H9 (cell line): ENCODE results near the gene WFS1. TPM values are rescaled to one million over a fixed set of nuclear protein-coding genes. Genes with fewer than 3 reads are reported as not detected.

Experiments used
- DNase-seq: peaks from one replicate; pipeline ENCODE4 v3.0.0-alpha.2; 2017
- H2AFZ ChIP-seq: one replicate; pipeline ENCODE4 v1.6.1; 2013; ENCODE audit warnings: mild to moderate bottlenecking, low read length, control low read depth, moderate library complexity
- H2AK5ac ChIP-seq: 2 replicates; pipeline ENCODE4 v1.6.1; 2013; ENCODE audit warnings: low read length, control low read depth, mixed read lengths; ENCODE audit not compliant: insufficient read length
- H2BK120ac ChIP-seq: one replicate; pipeline ENCODE4 v1.6.1; 2013; ENCODE audit warnings: low read depth, mild to moderate bottlenecking, low read length, control low read depth, inconsistent platforms; ENCODE audit not compliant: poor library complexity, severe bottlenecking
- H2BK12ac ChIP-seq: 2 replicates; pipeline ENCODE4 v1.6.1; 2013; ENCODE audit warnings: low read length, control low read depth, mixed read lengths, low read depth; ENCODE audit not compliant: insufficient read length
- H2BK15ac ChIP-seq: 2 replicates; pipeline ENCODE4 v1.6.1; 2013; ENCODE audit warnings: low read depth, low read length, control low read depth
- H2BK20ac ChIP-seq: one replicate; pipeline ENCODE4 v1.6.1; 2013; ENCODE audit warnings: low read depth, mild to moderate bottlenecking, low read length, control low read depth, inconsistent platforms; ENCODE audit not compliant: poor library complexity, severe bottlenecking
- H2BK5ac ChIP-seq: 2 replicates; pipeline ENCODE4 v1.6.1; 2013; ENCODE audit warnings: low read length, control low read depth, mixed read lengths; ENCODE audit not compliant: insufficient read length
- H3K14ac ChIP-seq: 2 replicates; pipeline ENCODE4 v1.6.1; 2013; ENCODE audit warnings: low read length, control low read depth; ENCODE audit not compliant: insufficient read depth
- H3K18ac ChIP-seq: 2 replicates; pipeline ENCODE4 v1.6.1; 2013; ENCODE audit warnings: low read depth, mild to moderate bottlenecking, mixed read lengths, low read length, control low read depth; ENCODE audit not compliant: insufficient read length
- H3K23ac ChIP-seq: 2 replicates; pipeline ENCODE4 v1.6.1; 2013; ENCODE audit warnings: low read length, control low read depth, mixed read lengths, low read depth; ENCODE audit not compliant: insufficient read length
- H3K23me2 ChIP-seq: 2 replicates; pipeline ENCODE4 v1.6.1; 2013; ENCODE audit warnings: low read depth, mild to moderate bottlenecking, mixed read lengths, low read length, control low read depth; ENCODE audit not compliant: insufficient read length, poor library complexity, severe bottlenecking
- H3K27ac ChIP-seq: 2 replicates; pipeline ENCODE4 v1.5.1; 2013; ENCODE audit warnings: low read length, control low read depth, mixed read lengths, low read depth; ENCODE audit not compliant: insufficient read length
- H3K27me3 ChIP-seq: 2 replicates; pipeline ENCODE4 v1.6.1; 2013; ENCODE audit warnings: low read length, control low read depth, inconsistent platforms; ENCODE audit not compliant: insufficient read depth
- H3K4ac ChIP-seq: 2 replicates; pipeline ENCODE4 v1.6.1; 2013; ENCODE audit warnings: low read depth, mild to moderate bottlenecking, control low read depth, inconsistent platforms, low read length, moderate library complexity
- H3K4me1 ChIP-seq: 2 replicates; pipeline ENCODE4 v1.6.1; 2013; ENCODE audit warnings: low read length, control low read depth, inconsistent platforms; ENCODE audit not compliant: insufficient read depth
- H3K4me2 ChIP-seq: 2 replicates; pipeline ENCODE4 v1.6.1; 2013; ENCODE audit warnings: low read length, control low read depth, mixed read lengths; ENCODE audit not compliant: insufficient read length, insufficient read depth
- H3K56ac ChIP-seq: 2 replicates; pipeline ENCODE4 v1.6.1; 2013; ENCODE audit warnings: low read depth, mild to moderate bottlenecking, mixed read lengths, low read length, control low read depth; ENCODE audit not compliant: insufficient read length
- H3K79me1 ChIP-seq: 2 replicates; pipeline ENCODE4 v1.6.1; 2013; ENCODE audit warnings: low read depth, mild to moderate bottlenecking, moderate library complexity, low read length, control low read depth, inconsistent platforms; ENCODE audit not compliant: insufficient read depth, poor library complexity, severe bottlenecking
- H3K79me2 ChIP-seq: 2 replicates; pipeline ENCODE4 v1.6.1; 2013; ENCODE audit warnings: low read length, control low read depth, inconsistent platforms; ENCODE audit not compliant: insufficient read depth
- H3K9ac ChIP-seq: 2 replicates; pipeline ENCODE4 v1.6.1; 2013; ENCODE audit warnings: low read length, control low read depth, mixed read lengths; ENCODE audit not compliant: insufficient read length; ENCODE audit errors: extremely low read depth
- H3K9me3 ChIP-seq: one replicate; pipeline ENCODE4 v1.6.1; 2013; ENCODE audit warnings: low read depth, low read length, inconsistent platforms; ENCODE audit not compliant: control insufficient read depth
- H3T11ph ChIP-seq: one replicate; pipeline ENCODE4 v1.6.1; 2013; ENCODE audit warnings: mild to moderate bottlenecking, low read length, control low read depth, inconsistent platforms
- H4K20me1 ChIP-seq: one replicate; pipeline ENCODE4 v1.6.1; 2013; ENCODE audit not compliant: control insufficient read depth, insufficient read length, insufficient read depth
- H4K5ac ChIP-seq: 2 replicates; pipeline ENCODE4 v1.6.1; 2013; ENCODE audit warnings: low read depth, mild to moderate bottlenecking, mixed read lengths, low read length, control low read depth; ENCODE audit not compliant: insufficient read length
- H4K8ac ChIP-seq: replicated peaks from 2 replicates; pipeline ENCODE4 v1.6.1; 2013; ENCODE audit warnings: low read length, control low read depth, mixed read lengths, low read depth; ENCODE audit not compliant: insufficient read length
- H4K91ac ChIP-seq: 2 replicates; pipeline ENCODE4 v1.6.1; 2013; ENCODE audit warnings: low read depth, mild to moderate bottlenecking, moderate library complexity, mixed read lengths, low read length, control low read depth; ENCODE audit not compliant: insufficient read length
- H3K27ac Mint-ChIP-seq, 3 experiments: 2 replicates in 2 of 3; 3 replicates in 1 of 3; pipeline ENCODE4 v1.8.0; 2020 to 2021; ENCODE audit warnings: mixed read lengths in 3 of 3, mild to moderate bottlenecking in 1 of 3, moderate library complexity in 1 of 3
- H3K27me3 Mint-ChIP-seq: 2 replicates; pipeline ENCODE4 v1.8.0; 2021; ENCODE audit warnings: low read depth, mild to moderate bottlenecking, moderate library complexity, mixed read lengths
- H3K36me3 Mint-ChIP-seq, 3 experiments: 2 replicates in 2 of 3; 3 replicates in 1 of 3; pipeline ENCODE4 v1.8.0; 2020 to 2021; ENCODE audit warnings: low read depth in 3 of 3, mixed read lengths in 3 of 3; ENCODE audit not compliant: insufficient read depth in 1 of 3
- H3K4me1 Mint-ChIP-seq, 2 experiments: 2 replicates each; pipeline ENCODE4 v1.8.0; 2020; ENCODE audit warnings: mixed read lengths in 2 of 2
- H3K4me3 Mint-ChIP-seq, 2 experiments: 2 replicates in 1 of 2; 3 replicates in 1 of 2; pipeline ENCODE4 v1.8.0; 2020 to 2021; ENCODE audit warnings: mild to moderate bottlenecking in 2 of 2, mixed read lengths in 2 of 2, moderate library complexity in 1 of 2
- H3K9me3 Mint-ChIP-seq, 2 experiments: 2 replicates in 1 of 2; 3 replicates in 1 of 2; pipeline ENCODE4 v1.8.0; 2020; ENCODE audit warnings: mild to moderate bottlenecking in 2 of 2, mixed read lengths in 2 of 2, moderate library complexity in 1 of 2
- CTCF ChIP-seq: fragments of 200-600 bp; sonication (generic); conservative IDR thresholded peaks from 3 replicates; pipeline ENCODE4 v1.8.0; 2021; ENCODE audit warnings: antibody characterized with exemption, mild to moderate bottlenecking
- WGBS: extraction: QIAGEN DNeasy Blood & Tissue Kit; methylation state at CpG from one replicate; pipeline ENCODE4 v1.1.7; 2013; ENCODE audit warnings: missing lambda C conversion rate, low lambda C conversion rate, mixed read lengths; ENCODE audit not compliant: insufficient read length; ENCODE audit errors: extremely low coverage; 5-methylcytosine and 5-hydroxymethylcytosine counted together
- total RNA-seq: library from RNA; stranded (reverse); gene quantifications from 2 replicates; pipeline ENCODE4 v1.2.1, GENCODE V29; 2021

Gene WFS1
- total RNA-seq, 1 experiment from 2014 or later, result 18.9 TPM

GRCh38 chr4:6267573-6267972 lies 2.1 kb upstream of the WFS1 start:
- Histone ChIP-seq H4K20me1 (no peaks in the 10 kb centered on the region), H3K4me2 (no peak overlapping the region), H3K18ac (no peak overlapping the region), H2BK5ac (no peak overlapping the region), H3K56ac (no peak overlapping the region), H2AK5ac (no peak overlapping the region), H4K5ac (no peak overlapping the region), H2BK20ac (no peak overlapping the region), H3K9me3 (no peaks in the 10 kb centered on the region), H3K23me2 (no peaks in the 10 kb centered on the region), H3K4me1 (no peaks in the 10 kb centered on the region; the same call in 1 of the 2 replicates), H2BK15ac (no peak overlapping the region), H2BK120ac (no peak overlapping the region), H3T11ph (no peak overlapping the region), H3K27me3 (no peaks in the 10 kb centered on the region), H4K91ac (no peak overlapping the region), H2AFZ (no peak overlapping the region), H3K79me1 (no peaks in the 10 kb centered on the region), H3K4ac (no peak overlapping the region), H4K8ac (no peak overlapping the region), H3K27ac (no peak overlapping the region), H3K79me2 (no peaks in the 10 kb centered on the region), H2BK12ac (no peak overlapping the region), H3K23ac (no peak overlapping the region), H3K14ac (no peak overlapping the region), H3K9ac (no peak overlapping the region)
- TF ChIP-seq CTCF, result no peak
- peaks cover 9% of the 10 kb centered on the region for H3K27me3 Mint-ChIP-seq
- peaks cover 24 to 35% of the 10 kb centered on the region in 2 experiments for H3K4me1 Mint-ChIP-seq
- H3K4me3 Mint-ChIP-seq, result no peak overlapping the region
- H3K36me3 Mint-ChIP-seq, result no peaks in the 10 kb centered on the region; a peak in 1 of 7 replicates
- DNase-seq, result no peak
- no peaks in the 10 kb centered on the region; a peak in 2 of 5 replicates for H3K9me3 Mint-ChIP-seq
- no peak overlapping the region for H3K27ac Mint-ChIP-seq
- no CpG with 5 or more reads among the region's 3 CpGs for WGBS
